H1 (cell line): ENCODE data around the gene PTPRH. TPM values are rescaled to one million over a fixed set of nuclear protein-coding genes. Genes with fewer than 3 reads are reported as not detected.

Experiments
- BACH1 ChIP-seq: IDR thresholded peaks from 2 replicates; pipeline ENCODE4 v1.6.1; 2012; ENCODE audit warnings: low read length, improper control_type of control experiment
- BRCA1 ChIP-seq: IDR thresholded peaks from 2 replicates; pipeline ENCODE4 v1.6.1; 2012; ENCODE audit warnings: low read depth, low read length, improper control_type of control experiment
- CBX5 ChIP-seq: fragments of 300-800, 300-1000 bp; sonication (generic); IDR thresholded peaks from 2 replicates; pipeline ENCODE4 v1.7.1; 2016; ENCODE audit warnings: antibody characterized with exemption, low read length, low read depth
- CTBP2 ChIP-seq: IDR thresholded peaks from 2 replicates; pipeline ENCODE4 v1.7.0; 2011; ENCODE audit warnings: borderline replicate concordance, mild to moderate bottlenecking, moderate library complexity, mixed read lengths, low read length; ENCODE audit not compliant: insufficient read depth, insufficient read length
- JUND ChIP-seq: IDR thresholded peaks from 2 replicates; pipeline ENCODE4 v1.6.1; 2011; ENCODE audit warnings: mild to moderate bottlenecking, improper control_type of control experiment, low read length
- NANOG ChIP-seq: IDR thresholded peaks from 2 replicates; pipeline ENCODE4 v1.6.1; 2011; ENCODE audit warnings: low read length, low read depth, mild to moderate bottlenecking, inconsistent platforms; ENCODE audit not compliant: insufficient read depth, poor library complexity, severe bottlenecking
- POU5F1 ChIP-seq: IDR thresholded peaks from 2 replicates; pipeline ENCODE4 v1.6.1; 2011; ENCODE audit warnings: low read depth, mild to moderate bottlenecking, low read length, moderate library complexity
- RBBP5 ChIP-seq: IDR thresholded peaks from 2 replicates; pipeline ENCODE4 v1.7.1; 2012; ENCODE audit warnings: low read depth, mild to moderate bottlenecking, inconsistent platforms, low read length, moderate library complexity, borderline replicate concordance
- SP1 ChIP-seq: IDR thresholded peaks from 2 replicates; pipeline ENCODE4 v1.6.1; 2011; ENCODE audit warnings: low read depth, low read length
- SUZ12 ChIP-seq: fragments of 200-600 bp; sonication (generic); IDR thresholded peaks from 2 replicates; pipeline ENCODE4 v1.6.1; 2012; ENCODE audit warnings: mild to moderate bottlenecking, inconsistent platforms, low read length, moderate library complexity, mixed read lengths
- polyA plus RNA-seq, 7 experiments: library from polyadenylated mRNA; depleted of rRNA in 3 of 7; stranded (reverse) in 5 of 7; unstranded in 2 of 7; fragments of >200 nt in 5 of 7; fragments of 200-250 nt in 2 of 7; gene quantifications; 1 replicate in 5 of 7; 2 replicates in 1 of 7; 4 replicates in 1 of 7; pipeline versions ENCODE4 v1.2.1 to v1.2.3, GENCODE V29; 2011 to 2013; ENCODE audit warnings: missing spikeins in 2 of 7, mixed read lengths in 2 of 7
- total RNA-seq: library from RNA; stranded (reverse); fragmentation: NEBNext Ultra II Directional; extraction: Animal tissue kit (Norgen Biotek cat#: 25700); gene quantifications from 2 replicates; pipeline ENCODE4 v1.2.1, GENCODE V29; 2021

Gene PTPRH
- total and polyA plus RNA-seq, 2 of the 8 experiments (the other 6 are each of a cell fraction or from before 2014, with no cell fraction given): 0.30 to 0.39 TPM

GRCh38 chr19:55181740-55182139, 27.6 kb downstream of the PTPRH start (continued):
- TF ChIP-seq CBX5 (no peak), POU5F1 (no peak), RBBP5 (no peak), BACH1 (no peak), BRCA1 (no peak), SUZ12 (no peak), CTBP2 (no peak), NANOG (no peak), SP1 (no peak), JUND (no peak)
